ENCODE results near the gene TAF1.
A peak's percentile ranks its signal among the peaks of the same experiment; 100 is the strongest.
"Not testable (repeated sequence)": the region's sequence is repeated elsewhere in the genome, so short reads cannot be mapped to it uniquely, and the experiment has no call there.

TAF1 gene

DNA sequence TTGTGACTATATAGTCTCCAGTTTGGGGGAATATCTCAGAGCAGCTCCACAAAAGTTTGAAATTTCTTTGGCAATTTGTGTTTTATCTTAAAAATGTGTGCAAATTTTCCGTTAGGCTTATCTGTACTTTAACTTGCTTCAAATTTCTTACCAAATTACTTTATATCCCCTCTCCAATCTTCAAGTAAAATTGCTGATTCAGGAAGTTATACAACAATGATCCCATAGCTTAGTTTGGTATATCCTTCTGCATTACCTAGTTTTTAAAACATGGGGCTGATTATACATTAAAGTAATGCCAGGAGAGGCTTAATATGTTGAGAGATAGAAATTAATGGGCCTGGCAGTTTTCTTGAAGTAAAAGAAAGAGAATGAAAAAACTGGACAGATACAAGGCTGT lies 66.6 kb downstream of the TAF1 start:
- no peak for DNase-seq

DNA sequence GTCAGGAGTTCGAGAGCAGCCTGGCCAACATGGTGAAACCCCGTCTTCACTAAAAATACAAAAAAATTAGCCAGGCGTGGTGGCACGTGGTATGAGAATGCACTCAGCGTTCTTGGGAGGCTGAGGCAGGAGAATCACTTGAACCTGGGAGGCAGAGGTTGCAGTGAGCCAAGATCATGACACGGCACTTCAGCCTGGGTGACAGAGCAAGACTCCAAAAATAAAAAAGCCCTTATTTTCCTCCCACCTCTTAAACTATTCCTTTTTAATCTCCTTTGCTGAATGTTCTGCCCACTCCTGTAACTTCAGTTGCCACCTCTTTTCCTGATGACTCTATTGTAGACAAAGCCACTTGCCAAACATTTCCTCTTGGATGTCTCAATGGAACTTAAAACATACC lies 72.6 kb downstream of the TAF1 start:
- DNase-seq, result no peak

DNA sequence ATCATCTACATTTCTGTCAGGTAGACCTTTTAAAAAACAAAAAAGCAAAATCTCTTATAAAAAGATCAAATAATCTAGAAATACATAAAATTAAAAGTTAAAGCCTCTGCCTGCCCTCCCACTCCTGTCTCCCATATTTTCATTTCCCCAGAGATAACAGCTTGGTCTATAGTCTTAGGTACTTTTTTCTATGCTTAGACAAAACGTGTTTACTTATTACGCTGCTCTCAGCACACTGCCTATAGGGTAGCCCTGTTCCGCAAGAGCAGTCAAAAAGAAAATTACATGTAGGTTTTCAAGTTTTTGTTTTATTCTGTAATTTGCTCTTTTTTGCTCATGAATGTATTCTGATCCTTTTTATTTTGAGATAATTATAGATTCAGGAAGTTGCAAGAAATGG lies 73.3 kb downstream of the TAF1 start:
- no peak for DNase-seq

DNA sequence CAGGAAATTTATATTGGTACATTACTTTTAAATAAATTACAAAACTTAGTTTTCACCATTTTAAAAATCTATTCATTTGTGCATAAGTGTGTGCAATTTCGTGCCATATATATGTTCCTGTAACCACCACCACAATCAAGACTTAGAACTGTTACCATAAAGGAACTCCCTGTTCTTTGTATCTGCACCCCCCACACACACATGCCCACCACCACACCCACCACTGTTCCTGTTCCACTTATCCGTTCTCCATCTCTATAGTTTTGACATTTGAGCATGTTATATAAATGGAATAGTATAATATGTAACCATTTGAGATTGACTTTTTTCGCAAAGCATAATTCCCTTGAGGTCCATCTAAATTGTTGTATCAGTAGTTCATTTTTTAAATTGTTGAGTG lies 73.7 kb downstream of the TAF1 start:
- no peak for DNase-seq

DNA sequence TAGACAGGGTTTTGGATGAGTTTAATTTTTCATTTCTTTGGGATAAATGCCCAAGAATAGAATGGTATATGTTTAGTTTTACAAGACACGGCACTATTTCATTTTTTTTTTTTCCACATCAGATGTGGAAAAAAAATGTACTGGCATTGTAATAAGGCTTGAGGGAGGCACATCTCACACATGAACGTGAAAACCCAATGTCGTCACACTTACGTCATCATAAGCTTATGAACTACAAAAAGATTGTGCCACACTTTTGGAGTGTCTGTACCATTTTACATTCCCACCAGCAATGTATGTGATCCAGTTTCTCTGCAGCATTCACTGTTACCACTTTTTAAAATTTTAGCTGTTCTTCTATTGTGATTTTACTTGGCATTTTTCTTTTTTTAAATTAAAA lies 74.2 kb downstream of the TAF1 start:
- DNase-seq, result no peak

DNA sequence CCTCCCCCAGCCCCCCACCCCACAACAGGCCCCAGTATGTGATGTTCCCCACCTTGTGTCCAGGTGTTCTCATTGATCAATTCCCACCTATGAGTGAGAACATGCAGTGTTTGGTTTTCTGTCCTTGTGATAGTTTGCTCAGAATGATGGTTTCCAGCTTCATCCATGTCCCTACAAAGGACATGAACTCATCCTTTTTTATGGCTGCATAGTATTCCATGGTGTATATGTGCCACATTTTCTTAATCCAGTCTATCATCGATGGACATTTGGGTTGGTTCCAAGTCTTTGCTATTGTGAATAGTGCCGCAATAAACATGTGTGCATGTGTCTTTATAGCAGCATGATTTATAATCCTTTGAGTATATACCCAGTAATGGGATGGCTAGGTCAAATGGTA lies 75.7 kb downstream of the TAF1 start:
- DNase-seq, result not testable (repeated sequence)

- no peak for DNase-seq
Observed at GRCh38 chrX:71450433-71451106, 84.4 kb downstream of the TAF1 start.

GRCh38 chrX:71451518-71451917 lies 85.4 kb downstream of the TAF1 start:
- not testable (repeated sequence) for DNase-seq

GRCh38 chrX:71453056-71453455 lies 86.9 kb downstream of the TAF1 start:
- no peak for DNase-seq

DNA sequence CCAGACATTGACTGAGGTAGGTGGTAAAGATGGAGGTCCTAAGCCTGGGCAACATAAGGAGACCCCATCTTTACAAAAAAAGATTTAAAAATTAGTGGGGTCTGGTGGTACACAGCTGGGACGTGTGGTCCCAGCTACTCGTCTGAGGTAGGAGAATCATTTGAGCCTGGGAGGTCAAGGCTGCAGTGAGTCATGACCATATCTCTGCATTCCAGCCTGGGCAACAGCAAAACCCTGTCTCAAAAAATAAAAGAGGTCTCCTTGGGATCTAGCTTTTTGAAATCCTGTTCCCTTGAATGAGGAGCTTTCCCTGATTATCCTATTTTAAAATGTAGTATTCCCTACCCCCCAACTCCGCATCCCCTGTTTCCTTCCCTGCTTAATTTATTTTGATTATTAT lies 88.1 kb downstream of the TAF1 start:
- DNase-seq, result no peak

DNA sequence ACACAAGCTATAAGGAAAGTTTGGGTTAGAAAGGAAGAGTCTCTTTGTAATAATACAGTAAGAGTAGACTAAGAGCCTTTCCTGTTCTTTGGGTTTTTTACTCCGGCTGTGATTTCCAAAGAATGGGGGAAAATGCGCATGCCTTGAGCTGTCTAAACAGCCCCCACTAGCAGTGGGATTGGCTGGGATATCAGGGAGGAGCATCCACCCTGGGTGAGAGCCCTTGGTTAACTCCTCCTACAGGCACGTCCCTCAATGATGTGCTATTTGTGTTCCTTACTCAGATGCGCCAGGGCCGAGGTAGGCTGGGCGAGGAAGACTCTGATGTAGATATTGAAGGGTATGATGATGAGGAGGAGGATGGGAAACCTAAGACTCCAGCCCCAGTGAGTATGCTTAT lies 92.7 kb downstream of the TAF1 start:
- no peak for DNase-seq

DNA sequence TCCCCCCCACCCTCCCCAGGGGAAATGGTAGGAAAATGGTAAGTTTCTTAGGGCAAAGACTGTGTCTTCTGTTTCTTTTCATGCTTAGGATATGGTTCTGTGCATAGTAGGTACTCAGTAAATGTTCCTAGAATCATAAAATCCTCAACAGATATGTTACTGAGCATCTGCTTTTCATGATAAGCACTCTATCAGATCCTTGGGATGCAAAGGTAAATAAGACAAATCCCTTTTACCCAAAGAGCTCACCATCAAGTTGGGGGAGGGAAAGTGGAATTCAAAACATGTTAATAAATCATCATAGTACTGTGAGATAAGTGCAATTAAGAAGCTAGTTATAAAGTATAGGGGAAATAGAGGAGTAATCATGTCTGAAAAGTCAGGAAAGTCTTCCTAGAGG lies 98.8 kb downstream of the TAF1 start:
- no peak for DNase-seq

GRCh38 chrX:71466979-71467523 lies 100.9 kb downstream of the TAF1 start:
- DNase-seq, result no peak

DNA sequence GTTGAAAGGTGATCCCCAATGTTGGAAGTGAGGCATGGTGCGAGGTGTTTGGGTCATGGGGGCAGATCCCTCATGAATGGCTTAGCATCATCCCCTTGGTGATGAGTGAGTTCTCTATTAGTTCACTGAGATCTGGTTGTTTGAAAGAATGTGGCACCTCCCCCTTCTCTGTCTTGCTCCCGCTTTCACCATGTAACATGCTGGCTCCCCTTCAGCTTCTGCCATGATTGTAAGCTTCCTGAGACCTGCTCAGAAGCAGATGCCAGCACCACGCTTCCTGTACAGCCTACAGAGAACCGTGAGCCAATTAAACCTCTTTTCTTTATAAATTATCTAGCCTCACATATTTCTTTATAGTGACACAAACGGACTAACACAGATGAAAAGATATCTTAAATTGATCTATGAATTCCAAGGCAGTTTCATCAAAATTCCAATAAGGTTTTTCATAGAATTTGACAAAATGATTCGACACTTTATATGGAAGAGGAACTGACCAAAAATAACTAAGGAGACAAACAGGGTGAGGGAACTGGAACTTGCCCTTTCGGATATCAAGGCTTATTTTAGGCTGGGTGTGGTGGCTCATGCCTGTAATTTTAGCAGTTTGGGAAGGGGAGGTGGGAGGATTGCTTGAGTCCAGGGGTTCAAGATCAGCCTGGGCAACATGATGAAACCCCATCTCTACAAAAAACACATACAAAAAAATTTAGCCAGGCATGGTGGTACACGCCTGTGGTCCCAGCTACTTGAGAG lies 109.8 kb downstream of the TAF1 start:
- DNase-seq, result no peak

DNA sequence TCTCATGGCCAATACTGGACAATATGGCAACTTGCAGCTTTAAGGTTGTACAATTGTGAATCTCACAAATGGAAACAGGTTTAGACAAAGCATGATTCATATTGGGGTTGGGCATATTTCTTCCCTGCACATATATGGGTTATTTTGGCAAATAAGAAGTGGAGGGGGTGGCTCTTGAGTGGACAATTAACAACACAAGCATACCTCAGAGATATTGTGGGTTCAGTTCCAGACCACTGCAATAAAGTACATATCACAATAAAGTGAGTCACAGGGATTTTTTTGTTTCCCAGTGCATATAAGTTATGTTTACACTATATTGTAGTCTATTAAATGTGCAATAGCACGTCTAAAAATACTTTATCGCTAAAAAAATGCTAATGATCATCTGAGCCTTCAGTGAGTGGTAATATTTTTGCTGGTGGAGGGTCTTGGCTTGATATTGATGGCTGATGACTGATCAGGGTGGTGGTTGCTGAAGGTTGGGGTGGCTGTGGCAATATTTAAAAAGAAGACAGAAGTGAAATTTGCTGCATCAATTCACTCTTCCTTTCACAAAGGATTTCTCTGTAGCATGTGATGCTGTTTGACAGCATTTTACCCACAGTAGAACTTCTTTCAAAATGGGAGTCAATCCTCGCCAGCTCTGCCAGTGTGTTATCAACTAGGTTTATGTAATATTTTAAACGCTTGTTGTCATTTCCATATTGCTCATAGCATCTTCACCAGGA lies 116.2 kb downstream of the TAF1 start:
- DNase-seq, result no peak

GRCh38 chrX:71487814-71488213 lies 121.7 kb downstream of the TAF1 start:
- no peak for DNase-seq

GRCh38 chrX:71489540-71489939 lies 123.4 kb downstream of the TAF1 start:
- no peak for DNase-seq

DNA sequence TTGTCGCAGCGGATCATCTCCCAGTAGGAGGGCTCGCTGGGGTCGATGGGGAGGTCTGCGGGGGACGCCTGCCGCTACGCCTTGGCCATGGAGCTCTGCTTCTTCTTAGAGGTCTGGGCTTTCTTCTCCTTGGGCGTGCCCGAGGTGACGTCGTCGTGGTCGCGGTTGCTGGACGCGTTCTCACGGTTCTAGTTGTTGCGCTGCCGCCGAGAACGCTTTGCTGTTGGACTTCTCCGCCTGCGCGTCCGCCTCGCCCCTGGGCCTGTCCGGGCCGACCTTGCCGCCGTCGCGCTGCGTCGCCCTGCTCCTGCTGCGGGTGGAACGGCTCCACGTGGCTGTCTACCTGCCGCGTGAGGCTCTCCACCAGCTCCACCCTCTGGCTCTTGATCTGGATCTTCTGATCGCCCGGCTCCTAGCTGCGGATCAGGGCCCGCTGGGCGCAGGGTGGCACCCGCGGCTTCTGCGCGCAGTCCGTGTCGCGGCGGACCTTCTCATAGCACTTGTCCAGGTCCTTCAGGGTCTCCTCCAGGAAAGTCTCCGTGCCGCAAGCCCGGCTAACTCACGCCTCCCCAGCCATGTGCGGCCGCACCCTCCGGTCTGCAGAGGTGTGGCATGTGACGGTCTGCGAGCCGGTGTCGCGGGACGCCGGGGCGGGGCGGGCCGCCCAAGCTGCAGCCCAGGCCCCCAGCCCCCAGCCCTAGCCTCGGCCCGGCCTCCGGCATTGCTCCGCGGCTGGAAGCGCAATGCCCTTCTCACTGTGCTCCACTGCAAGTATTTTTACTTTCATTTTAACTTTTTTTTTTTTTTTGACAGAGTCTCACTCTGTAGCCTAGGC lies 126.3 kb downstream of the TAF1 start:
- DNase-seq, result peak; percentile 74

- DNase-seq, result no peak
Observed at GRCh38 chrX:71493111-71493613, 127.0 kb downstream of the TAF1 start.

GRCh38 chrX:71495979-71496378 lies 129.8 kb downstream of the TAF1 start:
- DNase-seq, result not testable (repeated sequence)

GRCh38 chrX:71496476-71496875 lies 130.3 kb downstream of the TAF1 start:
- DNase-seq, result no peak

- not testable (repeated sequence) for DNase-seq
Observed at GRCh38 chrX:71502080-71502479, 135.9 kb downstream of the TAF1 start.

DNA sequence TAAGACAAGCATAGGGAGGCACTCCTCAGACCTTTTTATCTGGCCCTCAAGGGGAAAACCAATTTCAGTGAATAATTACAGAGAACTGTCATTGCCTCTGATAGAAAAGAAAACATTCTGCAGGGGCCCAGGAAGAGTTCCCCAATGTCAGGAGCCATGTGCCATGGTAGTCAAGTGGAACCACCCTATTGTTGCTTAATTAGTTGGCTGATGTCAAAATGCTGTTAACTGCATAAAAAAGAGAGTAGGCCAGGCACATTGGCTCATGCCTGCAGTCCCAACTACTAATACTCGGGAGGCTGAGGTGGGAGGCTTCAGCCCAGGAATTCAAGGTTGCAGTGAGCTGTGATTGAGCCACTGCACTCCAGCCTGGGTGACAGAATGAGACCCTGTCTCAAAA lies 138.2 kb downstream of the TAF1 start:
- DNase-seq, result no peak

Data from stimulated activated CD8-positive, alpha-beta memory T cell treated with anti-CD3 and anti-CD28 coated beads, Interleukin-4, amount 100 ng/mL, for 48 hours (primary cell).